Measurements from ENCODE around the gene KCTD11. TPM values are rescaled to one million over a fixed set of nuclear protein-coding genes. Genes with fewer than 3 reads are reported as not detected.

Gene KCTD11
- total and polyA plus RNA-seq, 10 of the 15 experiments (the other 5 are each of a cell fraction or from before 2014, with no cell fraction given), result 0.05 to 7.3 (median 2.9) TPM

GRCh38 chr17:7323731-7324437 is 28.1 kb upstream of the KCTD11 start (continued):
- TF ChIP-seq LARP7 (IDR thresholded peaks at IDR 0.05) (0 out of 2 replicates have a peak, but pooled peaks have one; percentile 65), CHD2 (IDR thresholded peaks at IDR 0.05; ENCODE audit: borderline replicate concordance, low read depth, low read length) (0 out of 2 replicates have a peak, but pooled peaks have one; percentile 13)

- H2AFZ ChIP-seq (ENCODE audit: control insufficient read depth, low read depth, low read length), result no peak overlapping the region
- no peak for FAIRE-seq
- H4K20me1 ChIP-seq (ENCODE audit: control insufficient read depth, insufficient read depth), result no peaks in the 10 kb centered on the region
- peaks cover 9 to 33% of the 10 kb centered on the region in 2 experiments; a peak in 3 of 4 replicates for H3K36me3 ChIP-seq (ENCODE audit: control insufficient read depth in 2 of 2, insufficient read depth in 2 of 2, low read length in 1 of 2)
- H3K4me3 ChIP-seq, result no peak overlapping the region
- H3K4me2 ChIP-seq (ENCODE audit: control insufficient read depth, insufficient read depth), result peak overlapping the region; percentile 26; the same call in 1 of the 2 replicates
- ChIA-PET SMC1A (ENCODE audit: uncharacterized antibody, unreplicated experiment) (interaction anchor here (1.4 to 3.5 kb wide), 2 partner anchors 12 to 20 kb away, joined by 6 to 21 read pairs; partner anchors contain the start of gene ACAP1), CTCF (interaction anchor here (0.7 to 7.9 kb wide), 9 partner anchors 9 to 236 kb away, joined by 3 to 49 read pairs (median 3); partner anchors contain the start of genes ACAP1 and GPS2), RAD21 (ENCODE audit: unreplicated experiment) (interaction anchor here (0.9 to 2.4 kb wide), 4 partner anchors 12 to 28 kb away, joined by 3 to 13 read pairs (median 8); partner anchors contain the start of genes ACAP1 and KCTD11), POLR2A (interaction anchor here (1.3 kb wide), 1 partner anchor 12 kb away, joined by 9 read pairs; the partner anchor contains the start of gene ACAP1)
- in situ Hi-C loops (cut with MboI) (no loop called here), intact Hi-C loops (cut with micrococcal nuclease; ENCODE audit: unreplicated experiment) (loop anchor here (1.0 kb wide), 1 partner anchor 21 kb away; no protein-coding TSS in a partner anchor)
- H3K9ac ChIP-seq (ENCODE audit: control insufficient read depth, insufficient read depth, low read length), result no peak overlapping the region
- no peak overlapping the region for H3K27ac ChIP-seq (ENCODE audit: control insufficient read depth, insufficient read depth)
- DNase-seq (ENCODE audit: low read depth, low spot score), result no peak
- H3K79me2 ChIP-seq (ENCODE audit: control insufficient read depth, insufficient read depth, low read length), result peaks cover 15% of the 10 kb centered on the region
- no peaks in the 10 kb centered on the region for H3K27me3 ChIP-seq (replicated peaks in 1 of 2; ENCODE audit: control insufficient read depth in 2 of 2, insufficient read depth in 2 of 2, low read length in 1 of 2)
- no TSS peak for BruUV-seq (replicated peaks)
- no peaks in the 10 kb centered on the region for H3K9me3 ChIP-seq (replicated peaks; ENCODE audit: control insufficient read depth, insufficient read depth, low read length)
- TF ChIP-seq ZBTB11 (CRISPR knock-in tag; IDR thresholded peaks at IDR 0.05) (no peak), IKZF2 (IDR thresholded peaks at IDR 0.05) (peak in 1 of 2 experiments; percentile 50; a peak in 1 of 4 replicates)
- WGBS (ENCODE audit: insufficient coverage, insufficient replicate concordance, low lambda C conversion rate, missing lambda C conversion rate), result 67% methylated on average over 3 of the region's 3 CpGs
- no peak for ATAC-seq
- H3K4me1 ChIP-seq (ENCODE audit: control insufficient read depth, insufficient read depth, low read length), result peaks cover 5% of the 10 kb centered on the region
These were observed 27.6 kb upstream of the KCTD11 start for GRCh38 chr17:7324438-7324779.

Data from GM12878 (cell line).